Fibroblast of upper back skin (primary cell): ENCODE data around the gene MRPS9.

Source experiments
- DNase-seq: peaks from one replicate; pipeline ENCODE4 v3.0.0-alpha.2; 2013

Gene MRPS9

DNA sequence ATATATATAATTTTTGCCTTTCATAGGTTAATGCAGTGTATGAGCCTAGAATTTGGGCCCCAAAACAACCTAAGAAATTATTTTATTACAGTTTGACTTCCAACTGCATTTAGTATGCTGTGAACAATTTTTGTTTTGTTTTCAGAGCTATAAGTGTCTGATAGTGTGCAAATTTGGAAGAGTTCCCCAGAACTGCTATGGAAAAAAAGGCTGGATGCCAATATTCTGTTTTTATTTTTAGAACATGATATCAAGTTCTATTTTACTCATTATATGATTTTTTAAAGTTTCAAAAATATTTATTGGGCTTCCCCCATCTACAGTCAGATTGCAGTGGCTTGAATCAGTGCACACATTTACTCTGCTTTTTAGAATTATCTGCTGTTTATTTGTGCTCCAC, 42.6 kb downstream of the MRPS9 start:
- DNase-seq = no peak

DNA sequence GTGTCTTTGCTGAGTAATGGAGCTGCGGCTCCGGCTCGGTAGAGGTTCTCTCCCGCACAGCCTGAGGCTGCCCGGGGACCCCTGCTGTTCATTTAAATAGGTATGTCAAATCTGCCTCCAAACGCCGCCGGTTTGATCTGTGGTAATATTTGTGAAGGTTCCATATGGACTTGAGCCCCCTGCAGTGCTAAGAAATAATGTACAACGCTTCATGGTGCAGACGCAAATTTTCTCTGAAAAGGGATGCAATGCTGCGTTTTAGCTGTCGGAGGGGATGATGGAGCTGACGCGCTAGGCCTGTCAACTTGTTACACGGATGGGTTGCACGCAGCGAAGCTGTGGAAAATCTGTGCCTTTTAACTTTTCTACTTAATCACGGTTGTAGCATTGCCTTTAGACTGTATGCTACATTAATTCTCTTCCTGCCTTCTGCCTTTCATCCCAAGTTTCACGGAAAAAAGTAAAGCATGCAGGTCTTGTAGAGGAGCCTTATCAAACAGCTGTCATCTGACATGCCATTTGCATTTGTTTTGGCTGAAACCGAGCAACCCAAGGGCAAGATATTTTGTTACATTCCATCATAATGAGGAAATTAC, 43.2 kb downstream of the MRPS9 start:
- peak; percentile 25 for DNase-seq

DNA sequence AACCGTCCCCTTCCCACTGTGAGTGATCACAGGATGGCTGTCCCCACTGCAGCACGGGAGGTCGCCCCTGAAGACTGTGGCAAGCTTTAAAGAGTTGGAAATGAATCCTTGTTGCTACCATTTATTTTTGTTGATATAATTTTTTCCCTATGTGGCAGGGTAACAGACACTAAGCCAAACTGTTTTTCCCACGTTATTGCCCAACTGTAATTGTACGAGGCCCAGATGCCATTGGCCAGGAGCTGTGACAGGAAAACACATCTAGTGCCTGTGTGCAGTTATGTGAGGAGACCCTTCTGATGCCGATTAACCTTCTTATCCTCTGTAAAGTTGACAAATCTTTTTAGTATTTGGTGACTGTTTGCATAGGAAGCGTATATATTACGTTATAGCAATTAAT, 44.2 kb downstream of the MRPS9 start:
- DNase-seq = no peak

DNA sequence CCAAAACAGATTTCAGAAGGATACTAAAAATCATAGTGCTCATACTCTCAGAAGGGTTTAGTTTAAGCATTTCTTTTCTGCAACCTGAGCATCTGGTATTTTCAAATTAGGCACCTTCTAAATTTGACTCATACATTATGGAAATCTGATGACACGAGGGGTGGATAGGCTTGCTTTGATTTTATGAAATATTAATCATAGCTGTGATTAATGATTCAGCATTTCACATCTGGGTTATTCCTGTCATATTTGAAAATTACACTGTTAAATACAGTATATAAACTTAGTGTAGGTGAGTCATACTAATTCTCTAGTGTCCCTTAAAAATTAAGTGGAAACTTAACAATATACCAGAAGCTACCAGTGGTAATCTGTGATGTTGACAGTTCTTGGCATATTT, 47.7 kb downstream of the MRPS9 start:
- DNase-seq = no peak

DNA sequence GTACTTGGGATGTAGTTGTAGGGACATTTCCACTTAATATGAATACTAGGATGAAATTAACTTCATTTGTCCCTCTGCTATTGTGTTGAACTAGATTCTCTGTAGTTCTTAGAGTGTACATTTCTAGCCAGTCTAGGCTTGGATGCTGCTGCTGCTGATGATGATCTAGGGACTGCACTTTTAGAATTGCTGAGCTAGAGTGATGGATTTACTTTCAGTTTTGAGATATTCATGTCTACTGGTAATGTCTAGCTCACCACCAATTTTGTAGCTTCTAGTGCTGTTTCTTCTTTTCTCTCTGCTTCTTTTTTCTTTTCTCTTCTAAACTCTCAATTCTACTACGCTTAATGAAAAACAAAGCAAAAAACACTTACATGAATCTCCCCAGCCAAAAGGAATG, 49.4 kb downstream of the MRPS9 start:
- no peak for DNase-seq

DNA sequence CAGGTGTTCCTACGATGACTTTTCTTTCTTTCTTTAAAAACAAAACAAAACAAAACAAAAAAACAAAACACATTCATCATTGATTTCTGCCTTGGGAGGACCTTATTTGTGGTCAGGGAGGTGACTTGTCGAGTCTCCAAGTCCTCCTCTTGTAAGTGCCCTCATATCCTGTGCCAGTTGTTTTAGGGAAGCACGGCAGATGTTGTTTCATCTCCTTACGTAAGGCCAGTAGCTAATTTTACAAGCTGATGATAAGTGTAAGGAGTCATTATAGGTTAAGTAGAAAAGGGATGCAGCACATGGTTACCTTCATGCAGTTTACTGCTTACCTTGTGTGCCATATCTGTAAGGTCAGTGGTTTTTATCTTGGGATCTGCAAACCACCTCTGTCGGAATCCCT, 52.2 kb downstream of the MRPS9 start:
- no peak for DNase-seq

DNA sequence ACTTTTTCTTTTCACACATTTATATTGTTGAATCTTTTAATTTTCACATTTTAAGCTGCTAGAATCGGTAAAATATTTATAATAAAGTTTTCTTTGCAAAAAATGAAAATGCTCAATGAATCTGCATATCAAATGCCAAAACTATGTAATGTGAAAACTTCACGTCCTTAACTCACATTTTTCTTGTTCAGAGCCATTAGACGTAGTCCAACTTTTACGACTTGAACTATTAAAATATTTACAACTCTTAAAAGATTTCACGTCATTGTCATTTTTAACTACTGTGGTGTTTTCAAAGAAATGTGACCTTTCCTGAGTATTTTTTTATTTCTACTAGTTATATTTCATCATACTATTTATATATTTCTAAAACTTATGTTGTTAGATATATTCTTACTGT, 54.9 kb downstream of the MRPS9 start:
- no peak for DNase-seq

DNA sequence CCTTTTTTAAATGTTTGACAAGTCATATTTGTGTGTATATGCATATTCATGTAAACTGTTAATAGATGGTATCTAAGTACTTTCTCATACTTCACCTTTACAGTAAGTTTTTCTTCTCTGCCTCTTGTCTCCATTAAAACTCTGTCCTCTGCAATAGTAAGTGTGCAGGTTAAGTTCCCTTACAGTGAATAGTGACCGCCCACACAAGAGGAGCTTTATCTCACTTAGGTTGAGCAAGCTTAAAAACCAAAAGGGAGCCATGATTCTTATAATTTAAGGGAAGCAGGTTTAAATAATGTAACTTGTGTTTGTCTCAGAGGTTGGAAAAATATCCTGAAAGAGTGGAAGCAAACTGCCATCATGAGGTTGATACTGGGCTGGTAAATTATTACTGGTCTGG, 61.3 kb downstream of the MRPS9 start:
- no peak for DNase-seq

DNA sequence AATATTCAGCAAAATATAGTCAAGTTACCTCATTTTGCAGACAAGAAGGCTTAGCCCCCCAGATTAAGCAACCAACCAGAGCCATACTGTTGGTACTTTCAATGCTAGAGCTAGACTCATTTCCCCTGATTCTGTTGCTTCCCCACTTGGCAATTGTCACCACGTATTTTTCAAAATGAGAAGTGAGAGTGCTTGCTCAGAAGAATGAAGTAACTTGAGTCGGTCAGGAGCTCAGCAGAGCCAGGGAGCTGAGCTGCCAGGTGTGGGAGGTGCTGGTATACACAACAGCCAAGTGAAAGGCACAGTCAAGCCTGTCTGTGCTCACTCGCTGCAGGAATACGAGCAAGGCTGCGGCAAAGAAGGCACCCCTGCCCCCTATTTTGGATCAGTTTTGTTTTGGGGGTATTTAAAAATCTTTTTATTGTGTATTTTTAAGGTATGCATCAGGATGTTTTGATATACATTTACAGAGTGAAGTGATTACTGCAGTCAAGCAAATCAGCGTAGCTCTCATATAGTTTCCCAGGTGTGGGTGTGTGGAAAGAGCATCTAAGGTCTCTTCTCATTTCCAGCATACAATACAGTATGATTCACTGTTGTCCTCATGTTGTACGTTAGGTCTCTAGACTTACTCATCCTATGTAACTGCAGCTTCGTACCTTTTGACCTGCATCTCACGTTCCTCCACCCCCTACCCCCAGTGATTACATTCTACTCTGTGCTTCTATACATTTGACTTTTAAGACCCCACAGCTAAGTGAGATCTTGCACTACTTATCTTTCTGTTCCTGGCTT, 62.4 kb downstream of the MRPS9 start:
- no peak for DNase-seq

DNA sequence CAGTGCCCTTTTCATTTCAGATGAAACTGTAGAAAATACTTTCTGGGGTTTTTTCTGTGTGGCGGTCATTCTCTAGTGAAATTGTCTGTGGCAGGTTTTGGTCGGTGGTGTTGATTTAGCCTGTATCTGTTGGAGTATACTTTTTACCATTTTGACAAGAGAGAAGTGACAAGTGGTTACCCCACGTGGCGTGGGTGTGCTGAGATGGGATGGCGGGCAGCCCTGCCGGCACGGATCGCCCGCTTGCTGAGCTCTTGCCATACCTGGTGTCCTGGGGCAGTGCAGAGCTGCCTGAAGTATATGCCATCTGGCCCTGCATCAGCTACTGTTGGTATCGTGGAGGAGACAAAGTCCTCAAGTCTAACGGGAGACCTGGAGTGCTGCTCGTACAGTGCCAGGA, 64.1 kb downstream of the MRPS9 start:
- DNase-seq = no peak

DNA sequence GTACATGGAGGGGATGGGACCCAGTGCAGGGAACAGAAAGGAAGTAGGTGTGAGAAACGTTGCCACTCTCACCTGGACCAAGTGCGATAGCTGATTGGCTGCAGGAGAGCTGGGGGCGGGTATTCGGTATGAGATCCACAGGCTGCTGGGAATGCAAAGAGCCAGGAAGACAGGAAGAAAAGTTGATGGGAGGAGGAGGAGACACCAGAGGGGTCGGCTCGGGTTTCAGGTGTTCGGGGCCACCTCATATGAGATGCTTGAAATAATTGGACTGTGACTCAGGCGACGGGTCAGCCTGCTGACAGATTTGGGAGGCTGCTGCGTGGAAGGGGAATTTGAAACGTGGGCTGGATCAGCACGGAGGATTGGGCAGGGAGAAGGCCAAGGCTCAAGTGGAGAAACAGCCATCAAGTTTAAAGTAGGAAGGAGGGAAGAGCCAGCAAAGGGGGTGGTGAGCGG, 65.1 kb downstream of the MRPS9 start:
- peak; percentile 93 for DNase-seq

DNA sequence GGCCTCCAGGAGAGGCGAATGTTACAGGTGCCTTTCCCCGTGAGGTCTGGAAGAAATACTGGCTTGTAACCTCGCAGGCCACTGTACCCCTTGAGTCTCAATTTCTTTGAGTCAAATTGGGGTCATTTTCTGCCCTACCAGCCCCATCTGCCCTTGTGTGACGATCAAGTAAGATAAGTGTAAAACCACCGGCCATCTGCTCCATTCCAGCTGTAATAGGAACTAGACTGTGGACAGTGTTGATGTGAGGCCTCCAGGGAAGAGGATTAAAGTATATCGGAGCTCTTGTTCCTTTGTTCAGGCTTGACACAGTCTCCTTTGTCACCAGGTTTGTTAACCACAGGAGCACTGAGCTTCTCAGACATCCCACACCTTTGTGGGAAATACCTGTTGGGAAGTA, 65.6 kb downstream of the MRPS9 start:
- DNase-seq = no peak

DNA sequence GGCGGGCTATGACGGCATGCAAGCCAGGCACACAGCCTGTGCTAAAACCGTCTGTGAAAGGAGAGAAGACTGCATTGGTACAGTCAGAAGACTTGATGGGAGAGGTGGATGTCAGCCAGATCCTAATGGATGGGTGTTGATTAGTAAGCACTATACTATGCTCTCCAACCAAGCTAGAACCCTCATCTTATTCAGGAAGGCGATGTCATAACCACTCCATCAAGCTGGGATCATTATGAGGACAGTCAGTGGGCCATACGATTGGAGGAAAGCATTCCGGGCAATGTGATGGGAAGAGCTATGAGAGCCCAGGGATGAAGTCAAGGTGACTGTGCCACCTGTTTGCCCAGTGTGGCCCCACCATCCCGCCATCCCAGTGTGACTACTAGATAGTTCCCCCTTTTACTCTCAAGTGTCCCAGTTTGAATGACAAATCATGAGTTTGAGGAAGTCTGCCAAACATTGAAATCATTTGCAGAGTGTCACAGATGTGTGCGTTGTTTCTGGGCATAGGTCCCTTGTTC, 66.4 kb downstream of the MRPS9 start:
- DNase-seq = peak; percentile 92

DNA sequence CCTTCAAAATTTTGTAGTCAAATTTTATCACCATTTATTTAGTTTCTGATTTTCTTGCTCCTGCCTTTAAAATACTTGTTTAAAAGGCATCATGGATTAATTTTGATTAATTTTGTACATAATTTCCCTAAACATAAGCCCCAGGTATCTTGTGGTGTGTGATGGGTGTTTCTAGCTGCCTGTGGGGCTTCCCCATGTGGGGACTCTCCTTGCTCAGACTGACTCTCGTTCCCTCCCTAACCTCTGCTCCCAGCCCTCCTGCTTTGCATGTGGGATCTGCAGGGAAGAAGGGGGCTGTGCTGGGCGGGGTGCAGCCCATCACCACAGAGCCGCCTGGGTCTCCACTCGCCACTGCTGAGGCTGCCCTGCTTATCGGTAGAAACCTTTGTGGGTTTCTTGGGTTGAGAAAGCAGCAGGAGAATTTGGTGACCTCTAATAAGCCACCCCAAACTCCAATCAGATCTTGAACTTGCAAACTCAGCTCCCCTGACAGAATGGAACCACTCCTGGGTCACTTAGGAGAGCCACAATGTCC, 72.5 kb downstream of the MRPS9 start:
- DNase-seq = no peak

DNA sequence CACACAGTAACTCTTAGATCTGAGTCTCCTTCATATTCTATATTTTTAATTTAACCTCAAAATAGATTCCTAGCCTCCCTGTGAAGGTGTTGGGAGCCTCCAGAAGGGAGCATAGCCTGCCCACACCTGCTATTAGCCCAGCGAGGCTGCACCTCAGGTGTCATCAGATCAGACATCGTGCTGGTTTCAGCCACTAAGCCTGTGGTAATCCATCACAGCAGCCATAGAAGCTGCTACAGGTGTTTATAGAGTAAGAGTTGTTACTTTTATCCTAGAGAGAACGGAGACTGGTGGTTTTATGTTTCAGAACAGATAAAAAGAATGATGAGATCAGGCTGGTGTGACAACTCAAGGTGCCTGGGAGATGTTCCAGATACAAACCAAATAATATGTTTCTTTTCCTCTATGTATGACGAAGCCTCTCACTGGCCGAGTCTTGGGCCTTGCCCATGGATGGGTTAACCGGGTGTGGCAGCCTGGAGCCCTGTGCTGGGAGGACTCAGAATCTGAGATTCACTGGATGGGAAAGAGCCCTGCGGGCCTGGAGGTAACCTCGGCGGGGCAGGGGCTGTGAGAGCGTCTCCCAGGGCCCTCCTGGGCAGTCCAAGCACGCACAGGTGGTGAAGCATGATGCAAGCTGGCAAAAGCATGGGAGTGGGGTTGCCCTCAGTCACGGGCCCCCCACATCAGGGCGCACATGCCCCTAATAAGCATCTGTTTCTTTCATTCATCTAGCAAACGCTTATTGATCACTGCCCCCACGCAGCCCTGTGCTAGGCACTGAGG, 73.7 kb downstream of the MRPS9 start:
- DNase-seq = no peak

DNA sequence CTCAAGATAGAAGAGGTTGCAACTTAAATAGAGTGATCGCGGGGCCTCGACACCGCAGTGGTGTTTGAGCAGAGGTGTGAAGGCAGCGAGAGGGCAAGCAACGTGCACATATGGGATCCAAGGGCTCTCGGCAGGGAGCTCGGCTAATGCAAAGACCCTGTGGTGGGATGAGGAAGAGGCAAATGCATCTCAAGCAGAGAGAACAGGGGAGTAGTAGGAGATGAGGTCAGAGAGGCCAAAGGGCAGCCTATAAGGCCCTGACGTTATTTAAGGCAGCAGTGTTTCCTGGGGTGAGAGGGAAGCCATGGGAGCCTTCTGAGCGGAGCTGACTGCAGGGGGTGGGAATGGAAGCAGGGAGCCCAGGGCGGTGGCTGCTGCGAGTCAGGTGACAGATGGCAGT, 74.5 kb downstream of the MRPS9 start:
- no peak for DNase-seq

DNA sequence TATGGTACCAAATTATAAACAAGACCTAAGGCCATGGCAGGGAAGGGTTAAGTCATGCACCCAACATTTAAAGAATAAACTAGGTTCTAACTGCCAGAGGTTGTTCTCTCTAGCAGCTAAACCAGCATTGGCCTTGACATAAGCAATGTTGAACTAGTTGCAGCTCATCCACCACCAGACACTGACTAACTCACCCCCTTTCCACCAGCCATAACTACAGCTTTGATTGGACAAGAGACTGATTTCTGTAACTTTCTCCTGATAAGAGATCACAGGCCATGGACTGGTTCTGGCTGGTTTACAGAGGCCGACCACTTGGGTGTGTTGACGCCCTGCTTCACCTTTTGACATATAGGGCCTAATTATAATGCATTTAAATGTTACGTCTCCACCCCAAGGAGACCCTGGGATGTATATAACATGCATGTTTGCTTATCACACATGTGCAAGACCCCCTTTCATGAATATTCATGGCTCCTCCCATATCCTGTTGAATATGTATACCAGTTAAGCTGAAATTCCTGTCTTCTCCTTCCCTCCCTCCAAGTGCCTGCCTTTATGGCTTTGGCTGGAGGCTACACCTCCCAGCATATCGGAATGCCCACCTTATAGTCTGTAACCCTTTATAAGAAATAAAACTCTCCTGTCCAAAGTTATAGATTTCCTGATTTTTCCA, 75.9 kb downstream of the MRPS9 start:
- DNase-seq = no peak

DNA sequence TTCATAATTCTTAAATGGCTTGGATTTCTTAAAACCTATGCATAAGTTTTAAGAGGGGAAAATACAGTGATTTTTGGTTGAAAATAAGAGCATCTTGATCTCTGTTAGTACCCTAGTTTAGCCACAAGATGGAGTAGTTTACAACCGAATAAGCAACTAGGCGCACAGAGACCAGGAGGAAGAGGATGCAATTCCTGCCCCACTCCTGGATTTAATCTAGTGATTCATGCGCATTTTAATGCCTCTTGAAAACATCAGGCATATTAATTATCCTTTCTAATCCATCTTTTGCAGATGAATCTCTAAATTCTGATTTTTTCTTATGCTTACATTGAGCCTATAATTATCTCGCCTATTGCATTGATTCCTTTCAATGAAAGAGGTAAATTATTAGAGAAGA, 76.7 kb downstream of the MRPS9 start:
- peak; percentile 77 for DNase-seq

DNA sequence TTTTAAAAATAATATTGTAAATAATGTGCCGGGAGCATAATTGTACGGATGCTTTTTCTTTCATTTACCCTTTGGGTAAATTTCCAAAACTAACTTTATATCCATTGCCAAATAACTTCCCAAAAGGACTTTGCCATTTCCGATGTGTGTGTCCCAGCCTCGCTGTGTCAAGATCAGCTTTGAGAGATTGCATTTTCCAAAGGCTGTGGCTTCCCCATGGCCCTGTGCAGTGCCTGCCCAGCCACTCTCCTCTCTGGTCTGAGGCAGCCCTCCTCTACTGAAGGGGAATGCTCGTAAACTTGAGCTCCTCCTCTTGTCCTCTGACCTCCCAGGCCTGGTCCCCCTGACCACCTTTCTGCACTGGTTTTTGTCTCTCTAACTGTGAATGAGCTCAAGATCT, 78.5 kb downstream of the MRPS9 start:
- no peak for DNase-seq

DNA sequence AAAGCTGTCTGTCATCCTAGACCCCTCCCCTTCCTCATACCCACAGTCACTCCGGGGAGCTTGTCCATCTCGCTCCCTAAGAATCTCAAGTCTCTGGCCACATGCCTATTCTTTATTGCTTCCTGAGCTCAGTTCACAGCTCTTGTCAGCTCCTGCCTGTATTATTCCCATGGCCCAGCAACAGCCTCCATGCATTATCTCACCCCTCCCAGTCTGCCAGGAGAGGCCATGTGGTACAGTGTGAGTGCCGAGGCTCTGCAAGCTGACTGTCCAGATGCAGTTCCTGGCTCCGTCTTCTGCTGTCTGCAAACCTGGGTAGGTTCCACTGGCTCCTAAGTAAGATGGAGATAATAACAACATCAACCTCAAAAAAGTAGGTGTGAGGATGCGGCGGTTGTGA, 79.7 kb downstream of the MRPS9 start:
- DNase-seq = no peak

DNA sequence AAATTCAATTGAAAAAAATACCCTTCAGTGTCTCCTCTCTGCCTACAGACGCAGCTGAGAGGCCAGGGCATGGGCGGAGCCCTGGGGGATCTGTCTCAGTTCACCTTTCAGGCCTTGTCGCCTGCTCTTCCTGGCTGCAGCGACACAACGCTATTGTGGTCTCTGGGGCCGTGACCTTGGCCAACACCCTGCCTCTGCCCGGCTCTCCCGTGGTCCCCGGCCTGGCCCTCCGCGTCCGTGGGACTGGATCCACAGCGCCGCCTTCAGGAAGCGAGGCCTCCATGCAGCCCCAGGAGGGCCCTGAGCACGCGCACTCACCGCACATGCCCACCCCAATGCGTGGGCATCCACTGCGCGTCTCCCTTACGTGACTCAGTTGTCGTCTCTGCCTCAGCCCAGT, 81.1 kb downstream of the MRPS9 start:
- no peak for DNase-seq

DNA sequence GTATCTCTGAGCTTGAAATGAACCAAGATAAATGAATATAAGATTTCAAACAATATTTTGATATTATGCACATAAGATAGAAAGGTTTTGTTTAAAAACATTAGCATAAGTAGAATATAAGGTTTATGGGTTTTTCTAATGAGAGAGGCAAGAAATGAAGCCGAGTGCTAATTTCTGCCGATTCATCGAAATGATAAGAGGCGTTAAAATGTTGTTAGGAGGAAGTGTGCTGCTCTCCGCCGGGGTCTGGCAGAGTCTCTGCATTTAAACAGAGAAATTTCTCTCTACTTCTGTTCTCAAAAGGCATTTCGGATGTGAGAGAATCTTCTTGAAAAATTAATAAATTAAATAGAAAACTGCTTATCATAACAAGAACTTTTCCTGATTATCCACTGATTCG, 83.6 kb downstream of the MRPS9 start:
- no peak for DNase-seq

DNA sequence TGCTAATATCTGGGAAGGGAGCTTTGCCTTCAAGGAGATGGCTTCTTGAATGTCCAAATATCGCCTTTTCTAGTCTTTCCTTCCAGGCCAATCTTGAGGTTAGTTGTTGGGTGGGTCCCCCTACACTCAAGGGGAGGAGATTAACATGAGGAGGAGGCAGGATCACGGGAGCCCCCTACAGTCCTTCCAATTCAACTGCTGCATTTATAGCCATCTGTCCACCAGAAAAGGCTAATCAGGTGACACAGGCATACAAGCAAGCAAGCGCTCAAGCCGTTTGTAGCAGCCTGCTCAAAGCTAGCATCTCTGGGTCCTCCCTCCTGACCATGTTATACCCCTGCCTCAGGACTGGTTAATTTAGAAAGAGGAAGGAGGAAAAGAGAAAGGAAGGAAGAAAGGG, 87.6 kb downstream of the MRPS9 start:
- DNase-seq = no peak
